ENCODE measurements around the gene CEP290. TPM values are rescaled to one million over a fixed set of nuclear protein-coding genes. Genes with fewer than 3 reads are reported as not detected.
A peak's percentile ranks its signal among the peaks of the same experiment; 100 is the strongest.

The CEP290 gene
- total and polyA plus RNA-seq, 12 donors, result 5.1 to 32.0 (median 11.2) TPM

DNA sequence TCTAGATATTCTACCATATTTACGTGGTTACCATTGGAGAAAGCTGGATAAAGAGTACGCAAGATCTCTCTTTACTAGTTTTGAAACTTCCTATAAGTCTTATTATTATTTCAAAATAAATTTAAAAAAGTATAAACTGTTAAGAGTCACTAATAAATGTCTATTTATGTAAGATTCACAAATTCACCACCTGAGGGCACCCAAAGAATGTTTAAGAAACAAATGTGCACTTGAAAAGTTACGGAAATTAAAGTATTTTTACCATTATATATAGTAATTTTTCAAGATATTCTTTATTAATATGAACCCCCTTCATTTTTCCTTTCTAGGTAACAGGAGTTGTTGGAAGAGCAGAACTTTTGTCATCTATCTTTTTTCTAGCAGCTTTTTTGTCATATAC is 12.1 kb upstream of the CEP290 start:
- intact Hi-C loops (cut with DNase I), result no loop called here
- no peak overlapping the region for H3K27ac ChIP-seq
- no peak for DNase-seq

DNA sequence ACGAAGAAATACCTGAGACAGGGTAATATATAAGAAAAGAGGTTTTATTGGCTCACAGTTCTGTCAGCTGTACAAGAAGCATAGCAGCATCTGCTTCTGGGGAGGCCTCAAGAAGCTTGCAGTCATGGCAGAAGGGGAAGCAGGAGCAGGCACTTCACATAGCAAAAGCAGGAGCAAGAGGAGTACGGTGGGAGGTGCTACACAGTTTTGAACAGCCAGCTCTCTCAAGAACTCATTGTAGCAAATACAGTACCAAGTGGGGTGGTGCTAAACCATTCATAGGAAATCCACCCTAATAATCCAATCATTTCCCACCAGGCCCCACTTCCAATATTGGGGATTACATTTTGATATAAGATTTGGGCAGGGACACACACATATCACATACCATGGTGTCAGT is 8.2 kb upstream of the CEP290 start:
- WGBS, 4 donors, result 96 to 99% (median 98%) methylated on average over 2 of the region's 2 CpGs
- DNase-seq, result no peak
- Histone ChIP-seq H3K4me3 (no peak overlapping the region), H3K9me3 (replicated peaks in 1 of 3) (no peaks in the 10 kb centered on the region), H3K27ac (no peak overlapping the region), H3K36me3 (replicated peaks in 1 of 2) (no peaks in the 10 kb centered on the region), H3K27me3 (no peaks in the 10 kb centered on the region), H3K4me1 (replicated peaks in 1 of 2) (peaks cover 0 to 6% of the 10 kb centered on the region in 2 donors)
- TF ChIP-seq, protein P1, sequence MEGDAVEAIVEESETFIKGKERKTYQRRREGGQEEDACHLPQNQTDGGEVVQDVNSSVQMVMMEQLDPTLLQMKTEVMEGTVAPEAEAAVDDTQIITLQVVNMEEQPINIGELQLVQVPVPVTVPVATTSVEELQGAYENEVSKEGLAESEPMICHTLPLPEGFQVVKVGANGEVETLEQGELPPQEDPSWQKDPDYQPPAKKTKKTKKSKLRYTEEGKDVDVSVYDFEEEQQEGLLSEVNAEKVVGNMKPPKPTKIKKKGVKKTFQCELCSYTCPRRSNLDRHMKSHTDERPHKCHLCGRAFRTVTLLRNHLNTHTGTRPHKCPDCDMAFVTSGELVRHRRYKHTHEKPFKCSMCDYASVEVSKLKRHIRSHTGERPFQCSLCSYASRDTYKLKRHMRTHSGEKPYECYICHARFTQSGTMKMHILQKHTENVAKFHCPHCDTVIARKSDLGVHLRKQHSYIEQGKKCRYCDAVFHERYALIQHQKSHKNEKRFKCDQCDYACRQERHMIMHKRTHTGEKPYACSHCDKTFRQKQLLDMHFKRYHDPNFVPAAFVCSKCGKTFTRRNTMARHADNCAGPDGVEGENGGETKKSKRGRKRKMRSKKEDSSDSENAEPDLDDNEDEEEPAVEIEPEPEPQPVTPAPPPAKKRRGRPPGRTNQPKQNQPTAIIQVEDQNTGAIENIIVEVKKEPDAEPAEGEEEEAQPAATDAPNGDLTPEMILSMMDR (IDR thresholded peaks at IDR 0.05), result no peak
- TF ChIP-seq POLR2A (IDR thresholded peaks at IDR 0.05), result no peak
- intact Hi-C loops (cut with DNase I), result no loop called here

More for the DNA sequence above, 12.1 kb upstream of the CEP290 start:
- Histone ChIP-seq H3K4me3 (no peak overlapping the region), H3K4me1 (replicated peaks in 1 of 2) (no peaks in the 10 kb centered on the region), H3K27me3 (no peaks in the 10 kb centered on the region), H3K9me3 (replicated peaks in 1 of 3) (no peaks in the 10 kb centered on the region), H3K36me3 (replicated peaks in 1 of 2) (no peaks in the 10 kb centered on the region)
- TF ChIP-seq POLR2A (IDR thresholded peaks at IDR 0.05), result no peak
- TF ChIP-seq, protein P1 (IDR thresholded peaks at IDR 0.05), result peak in 5 of 6 experiments; percentile 6 to 49 (median 13)
- WGBS, 4 donors, result 78 to 81% (median 78%) methylated on average over 3 of the region's 3 CpGs

DNA sequence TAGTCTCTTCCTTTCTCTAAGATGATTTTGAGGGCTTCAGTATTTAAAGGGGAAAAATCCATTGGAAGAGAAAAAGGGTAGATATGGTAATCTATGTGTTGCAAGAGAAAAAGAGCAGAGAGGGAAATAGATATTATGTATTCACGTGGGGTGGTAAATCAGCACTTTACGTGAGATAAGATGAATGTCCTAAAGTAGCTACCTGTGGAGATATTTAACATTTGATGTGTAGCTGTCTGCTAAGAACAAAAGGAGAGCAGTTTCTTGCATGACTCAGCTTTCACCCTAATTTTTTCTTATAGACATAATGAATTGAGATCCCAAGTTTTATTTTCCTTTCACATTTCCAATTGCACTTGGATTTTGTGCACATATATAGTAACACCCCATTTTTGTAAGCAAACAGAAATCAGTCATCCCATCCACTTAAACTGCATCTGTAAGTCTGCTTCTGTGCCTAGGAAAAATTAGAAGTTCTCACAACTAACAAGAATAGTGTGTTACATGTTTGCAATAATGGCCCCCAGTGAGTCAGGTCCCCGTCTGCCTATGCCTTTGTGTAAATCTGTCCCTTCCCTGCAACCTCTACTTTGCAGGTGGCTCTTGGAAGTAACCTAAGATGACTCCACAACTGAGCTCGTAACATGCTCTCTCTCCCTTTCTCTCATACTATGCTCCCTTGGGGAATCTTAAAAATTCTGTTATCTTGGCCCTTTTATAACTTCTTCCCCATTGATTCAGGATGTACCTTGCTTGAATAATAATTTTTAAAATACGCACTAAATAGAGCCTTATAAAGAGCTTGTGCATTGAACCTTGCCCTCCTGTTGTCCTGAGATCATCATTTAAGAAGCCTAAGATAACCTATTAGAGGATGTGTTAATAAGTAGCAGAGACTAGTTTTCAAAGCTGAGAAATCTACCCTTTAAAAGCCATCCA is 3.9 kb upstream of the CEP290 start:
- intact Hi-C loops (cut with DNase I), result no loop called here
- DNase-seq, result no peak
- Histone ChIP-seq H3K27ac (no peak overlapping the region), H3K4me3 (no peak overlapping the region), H3K27me3 (no peaks in the 10 kb centered on the region), H3K9me3 (replicated peaks in 1 of 3) (no peaks in the 10 kb centered on the region), H3K4me1 (replicated peaks in 1 of 2) (peaks cover 10 to 24% of the 10 kb centered on the region in 2 donors), H3K36me3 (replicated peaks in 1 of 2) (no peaks in the 10 kb centered on the region)
- 85 to 93% (median 90%) methylated on average over 5 of the region's 5 CpGs for WGBS, 4 donors
- TF ChIP-seq, protein P1 (IDR thresholded peaks at IDR 0.05), result no peak
- TF ChIP-seq POLR2A (IDR thresholded peaks at IDR 0.05), result no peak

DNA sequence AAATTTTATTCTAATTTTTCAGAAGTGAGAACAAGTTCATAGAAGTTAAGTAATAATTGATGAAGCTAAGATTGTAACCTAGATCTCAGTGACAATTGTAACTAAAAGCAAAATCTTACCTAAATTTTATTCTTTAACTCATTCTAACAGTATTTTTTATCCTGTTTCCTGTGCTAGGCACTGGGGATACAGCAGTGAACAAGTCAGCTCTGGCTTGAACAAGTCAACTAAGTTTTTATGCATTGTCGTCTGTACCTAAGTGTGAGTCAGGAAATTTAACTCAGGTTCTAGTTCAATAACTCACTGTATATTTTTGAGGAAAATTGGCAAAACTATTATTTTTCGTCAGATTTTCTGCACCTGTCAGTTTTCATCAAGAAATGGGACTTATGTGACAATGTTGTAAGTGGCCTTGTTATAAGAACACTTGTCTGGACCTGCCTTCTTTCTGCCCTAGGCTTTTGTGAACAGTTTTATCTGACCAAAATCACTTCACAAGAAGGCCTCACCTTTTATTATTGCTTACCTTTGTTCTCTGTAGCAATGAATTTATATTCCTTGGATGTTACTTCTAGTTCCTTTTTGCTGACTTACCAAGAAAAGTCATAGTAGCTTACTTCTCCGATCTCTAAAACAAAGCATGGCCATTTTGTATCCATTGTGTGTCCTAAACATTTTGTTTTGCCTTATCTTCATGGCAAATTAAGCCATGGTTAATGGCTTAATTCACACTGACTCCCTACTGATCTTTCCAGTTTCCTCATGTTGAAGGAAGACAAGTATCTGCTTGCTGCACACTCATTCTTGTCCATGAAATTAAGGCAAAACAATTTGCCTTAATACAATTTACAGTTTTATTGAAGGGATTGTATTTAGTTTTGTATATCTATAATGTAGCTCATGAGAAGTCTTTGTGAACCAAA is 2.9 kb upstream of the CEP290 start:
- Histone ChIP-seq H3K27ac (no peak overlapping the region), H3K36me3 (replicated peaks in 1 of 2) (no peaks in the 10 kb centered on the region), H3K27me3 (no peaks in the 10 kb centered on the region), H3K4me1 (replicated peaks in 1 of 2) (peaks cover 10 to 24% of the 10 kb centered on the region in 2 donors), H3K9me3 (replicated peaks in 1 of 3) (no peaks in the 10 kb centered on the region), H3K4me3 (no peak overlapping the region)
- no peak for DNase-seq
- intact Hi-C loops (cut with DNase I), result no loop called here
- WGBS, 4 donors, result 92 to 98% (median 93%) methylated on average over 3 of the region's 3 CpGs
- no peak for TF ChIP-seq POLR2A (IDR thresholded peaks at IDR 0.05)
- TF ChIP-seq, protein P1 (IDR thresholded peaks at IDR 0.05), result no peak
